Germinal center (tissue), 1 donor: ENCODE data around the gene RIN3.
A peak's percentile ranks its signal among the peaks of the same experiment; 100 is the strongest.

Source experiments
- DNase-seq: peaks from one replicate; pipeline ENCODE4 v3.0.0; 2012; ENCODE audit warnings: mixed read lengths, low spot score

Gene RIN3

DNA sequence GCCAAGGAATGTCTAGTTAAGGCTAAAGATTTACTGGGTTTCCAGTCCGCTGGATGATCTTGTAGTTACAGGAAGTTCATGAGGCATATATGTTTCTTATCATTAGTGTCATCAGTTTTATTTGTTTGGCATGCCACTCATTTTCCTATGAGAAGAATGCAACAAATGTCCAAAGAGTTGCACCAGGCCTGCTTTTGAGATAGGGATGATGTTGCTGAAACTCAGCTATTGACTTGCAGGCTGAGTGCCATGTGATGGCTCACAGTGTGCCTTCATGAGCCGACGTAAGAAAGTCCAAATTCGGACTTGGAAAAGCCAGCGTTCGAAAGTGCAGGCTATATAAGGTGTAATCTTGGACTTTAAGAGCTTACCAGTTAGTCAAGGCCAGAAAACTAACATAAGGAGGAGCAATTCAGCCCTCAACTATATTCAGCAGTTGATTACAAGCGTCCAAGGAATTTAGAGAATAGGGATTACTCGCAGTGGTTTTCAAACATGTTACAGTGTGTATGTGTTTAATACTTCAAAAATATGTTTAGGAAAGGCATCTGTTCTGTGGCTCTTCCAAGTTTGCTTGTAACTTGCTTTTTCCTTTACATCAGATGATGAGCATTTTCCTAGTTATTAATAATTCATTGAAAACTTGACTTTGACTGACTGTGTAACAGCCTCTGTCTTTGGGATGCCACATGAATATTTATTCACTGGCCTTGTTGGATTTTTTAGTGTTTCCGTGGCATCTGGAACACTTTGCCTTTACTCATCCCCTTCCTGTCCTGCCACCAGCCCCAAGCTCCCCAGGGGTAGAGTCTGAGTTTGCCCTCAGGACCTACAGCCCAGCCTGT, 133.6 kb downstream of the RIN3 start:
- DNase-seq: no peak

DNA sequence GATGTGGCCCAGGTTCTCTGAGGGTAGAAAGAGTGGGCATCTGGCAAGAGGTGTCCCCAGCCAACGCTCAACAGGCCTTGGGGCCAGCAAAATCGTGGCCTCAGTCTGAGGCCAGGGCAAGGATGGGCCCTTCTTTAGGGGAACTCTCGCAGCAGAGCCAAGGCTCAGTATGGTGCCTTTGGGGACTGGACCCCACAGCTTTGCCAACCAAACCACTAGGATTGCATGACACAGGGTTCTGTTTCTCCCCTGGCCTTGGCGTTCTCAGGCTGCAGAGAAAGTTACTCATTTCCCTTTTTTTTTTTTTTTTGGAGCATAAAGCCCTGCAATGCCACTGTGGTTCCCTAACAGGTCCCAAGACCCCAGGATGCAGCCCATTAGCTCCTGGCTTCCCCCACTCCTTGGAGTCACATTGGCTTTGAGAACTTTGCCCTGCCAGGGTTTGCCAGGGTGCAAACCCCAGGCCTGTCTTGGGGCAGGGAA, 134.3 kb downstream of the RIN3 start:
- no peak for DNase-seq

DNA sequence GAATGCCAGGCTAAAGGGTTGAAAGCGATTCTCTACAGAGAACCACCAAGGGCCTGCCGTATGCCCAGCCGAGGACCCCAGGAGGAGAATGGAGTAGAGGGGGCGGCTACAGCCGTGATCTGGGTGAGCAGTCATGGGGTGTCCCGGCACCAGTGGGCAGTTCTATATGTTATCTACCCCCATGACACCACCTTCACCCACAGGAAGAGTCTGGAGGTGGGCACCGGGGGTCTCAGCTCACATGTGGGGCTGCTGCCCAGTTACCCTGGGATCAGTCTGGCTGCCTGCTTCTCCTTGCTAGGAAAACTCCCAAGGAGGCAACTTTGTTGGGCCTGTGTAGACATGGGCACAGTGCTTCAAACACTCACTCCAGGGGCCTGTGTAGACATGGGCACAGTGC, 135.5 kb downstream of the RIN3 start:
- no peak for DNase-seq

DNA sequence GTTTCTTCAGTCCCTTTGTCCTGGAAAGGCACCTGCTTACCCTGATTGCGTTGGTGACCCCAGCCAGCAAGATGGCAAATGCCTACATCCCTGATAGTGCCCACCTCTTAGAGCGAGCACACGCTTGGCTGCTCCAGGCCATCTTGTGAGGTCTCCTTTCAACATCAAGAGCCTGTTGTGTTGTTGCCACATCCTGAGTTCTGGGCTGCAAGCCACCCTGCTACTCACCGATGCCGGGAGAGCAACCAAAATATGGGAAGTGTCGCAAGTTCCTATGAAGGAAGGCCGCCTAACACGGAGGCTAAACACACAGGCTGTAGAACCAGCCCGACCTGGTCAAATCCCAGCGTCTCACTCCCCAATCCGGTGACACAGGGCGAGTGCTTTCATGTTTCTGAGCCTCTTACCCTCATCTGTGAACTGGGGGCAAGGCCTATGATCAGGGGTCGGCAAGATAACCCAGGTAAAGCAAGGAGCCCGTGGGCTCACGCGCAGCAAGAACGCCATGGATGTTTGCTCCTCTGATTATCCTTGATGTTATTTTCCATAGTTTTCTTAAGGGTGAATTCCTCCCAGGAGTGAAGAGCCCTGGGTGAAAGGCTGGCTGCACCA, 136.5 kb downstream of the RIN3 start:
- no peak for DNase-seq

DNA sequence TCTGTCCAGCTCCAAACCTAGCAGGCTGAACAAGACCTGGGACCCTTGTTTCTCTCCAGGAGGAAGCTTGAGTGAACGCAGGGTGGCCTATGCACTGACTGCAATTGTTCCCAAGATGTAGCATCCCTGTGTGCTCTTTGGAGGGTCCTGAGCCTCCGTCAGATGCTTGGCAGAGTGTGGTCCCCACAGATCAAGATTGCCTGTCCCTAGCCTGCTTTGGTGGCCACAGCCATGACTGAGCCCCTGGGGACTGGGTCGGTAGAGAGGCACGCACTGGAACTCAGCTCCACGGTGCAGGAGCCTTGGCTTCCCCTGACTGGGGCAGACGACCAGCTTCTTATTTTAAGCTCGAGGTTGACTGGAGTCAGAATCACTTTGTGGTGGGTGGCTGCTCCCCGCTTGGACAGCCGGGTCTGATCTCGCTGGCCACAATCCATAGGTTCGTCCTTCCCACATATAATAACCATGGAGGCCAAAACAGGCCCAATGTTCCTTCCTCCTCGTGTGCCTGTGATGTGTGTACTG, 137.1 kb downstream of the RIN3 start:
- DNase-seq: no peak

DNA sequence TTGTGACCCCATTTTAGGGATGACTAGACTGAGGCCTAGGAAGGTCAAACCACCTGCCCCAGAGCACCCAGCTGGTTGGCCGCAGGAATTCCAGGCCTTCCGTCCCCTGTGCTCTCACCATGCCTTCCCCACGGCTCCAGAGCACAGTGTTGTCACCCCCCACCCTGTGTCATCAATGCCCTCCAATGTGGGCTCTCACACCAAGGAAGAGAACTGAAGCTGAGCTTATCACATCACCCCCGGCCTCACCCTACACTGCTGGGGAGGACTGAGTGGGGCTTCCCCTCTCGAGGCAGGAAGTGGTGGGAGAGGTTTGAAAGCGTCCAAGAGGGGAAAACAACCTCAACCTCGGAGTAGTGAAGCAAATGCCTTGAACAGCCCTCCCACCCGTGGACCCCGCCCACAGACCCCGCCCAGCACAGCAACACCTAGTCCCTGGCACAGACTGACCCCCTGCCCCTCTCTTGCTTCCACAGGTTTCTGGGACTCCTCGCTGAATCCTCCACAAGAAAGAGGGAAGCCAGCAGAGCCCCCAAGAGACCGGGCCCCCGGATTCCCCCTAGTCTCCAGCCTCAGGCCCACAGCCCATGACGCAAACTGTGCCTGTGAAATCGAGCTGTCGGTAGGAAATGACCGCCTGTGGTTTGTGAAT, 137.7 kb downstream of the RIN3 start:
- DNase-seq: peak; percentile 53

DNA sequence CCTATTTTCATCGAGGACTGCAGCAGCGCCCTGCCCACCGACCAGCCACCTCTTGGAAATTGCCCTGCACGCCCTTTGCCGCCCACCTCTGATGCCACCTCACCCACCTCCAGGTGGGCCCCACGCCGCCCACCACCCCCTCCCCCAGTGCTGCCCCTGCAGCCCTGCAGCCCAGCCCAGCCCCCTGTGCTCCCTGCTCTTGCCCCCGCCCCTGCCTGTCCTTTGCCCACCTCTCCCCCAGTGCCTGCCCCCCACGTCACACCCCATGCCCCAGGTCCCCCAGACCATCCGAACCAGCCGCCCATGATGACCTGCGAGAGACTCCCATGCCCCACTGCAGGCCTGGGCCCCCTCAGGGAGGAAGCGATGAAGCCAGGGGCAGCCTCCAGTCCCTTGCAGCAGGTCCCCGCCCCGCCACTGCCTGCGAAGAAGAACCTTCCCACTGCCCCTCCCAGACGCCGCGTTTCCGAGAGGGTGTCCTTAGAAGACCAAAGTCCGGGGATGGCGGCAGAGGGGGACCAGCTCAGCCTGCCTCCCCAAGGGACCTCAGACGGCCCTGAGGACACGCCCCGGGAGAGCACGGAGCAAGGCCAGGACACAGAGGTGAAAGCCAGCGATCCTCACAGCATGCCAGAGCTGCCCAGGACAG, 138.3 kb downstream of the RIN3 start:
- no peak for DNase-seq

DNA sequence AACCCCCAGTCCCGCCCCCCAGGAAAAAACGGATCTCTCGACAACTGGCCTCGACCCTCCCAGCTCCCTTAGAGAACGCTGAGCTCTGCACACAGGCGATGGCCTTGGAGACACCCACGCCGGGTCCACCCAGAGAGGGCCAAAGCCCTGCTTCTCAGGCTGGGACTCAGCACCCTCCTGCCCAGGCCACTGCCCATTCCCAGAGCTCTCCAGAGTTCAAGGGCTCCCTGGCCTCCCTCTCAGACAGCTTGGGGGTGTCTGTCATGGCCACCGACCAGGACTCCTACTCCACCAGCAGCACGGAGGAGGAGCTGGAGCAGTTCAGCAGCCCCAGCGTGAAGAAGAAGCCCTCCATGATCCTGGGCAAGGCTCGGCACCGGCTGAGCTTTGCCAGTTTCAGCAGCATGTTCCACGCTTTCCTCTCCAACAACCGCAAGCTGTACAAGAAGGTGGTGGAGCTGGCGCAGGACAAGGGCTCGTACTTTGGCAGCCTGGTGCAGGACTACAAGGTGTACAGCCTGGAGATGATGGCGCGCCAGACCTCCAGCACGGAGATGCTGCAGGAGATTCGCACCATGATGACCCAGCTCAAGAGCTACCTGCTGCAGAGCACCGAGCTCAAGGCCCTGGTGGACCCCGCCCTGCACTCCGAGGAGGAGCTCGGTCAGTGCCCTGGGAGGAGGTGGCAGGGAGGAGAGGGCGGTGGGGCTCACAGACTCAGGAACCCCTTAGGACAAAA, 139.0 kb downstream of the RIN3 start:
- DNase-seq: no peak

DNA sequence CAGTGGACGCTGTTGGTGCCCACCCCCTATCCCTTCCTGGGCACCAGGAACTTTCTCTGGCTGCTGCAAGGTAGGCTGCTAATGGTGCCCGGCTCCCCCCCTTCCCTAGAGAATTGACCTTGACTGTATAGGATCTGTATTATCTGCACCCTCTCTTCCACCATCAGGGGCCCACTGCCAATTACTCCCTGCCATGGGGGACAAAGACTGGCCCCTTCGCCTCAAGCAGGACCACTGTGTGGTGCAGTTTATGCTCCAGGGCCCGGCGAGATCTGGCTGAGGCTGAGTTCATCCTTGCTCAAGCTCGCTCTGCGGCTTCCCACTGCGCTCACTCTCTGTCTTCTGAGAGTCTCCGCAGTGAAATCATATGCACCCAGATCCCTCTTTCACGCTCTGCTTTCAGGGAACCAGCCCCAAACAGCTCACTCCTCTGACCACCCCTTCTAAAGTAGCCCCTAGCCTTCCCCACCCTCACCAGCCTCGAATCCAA, 139.6 kb downstream of the RIN3 start:
- DNase-seq: no peak

DNA sequence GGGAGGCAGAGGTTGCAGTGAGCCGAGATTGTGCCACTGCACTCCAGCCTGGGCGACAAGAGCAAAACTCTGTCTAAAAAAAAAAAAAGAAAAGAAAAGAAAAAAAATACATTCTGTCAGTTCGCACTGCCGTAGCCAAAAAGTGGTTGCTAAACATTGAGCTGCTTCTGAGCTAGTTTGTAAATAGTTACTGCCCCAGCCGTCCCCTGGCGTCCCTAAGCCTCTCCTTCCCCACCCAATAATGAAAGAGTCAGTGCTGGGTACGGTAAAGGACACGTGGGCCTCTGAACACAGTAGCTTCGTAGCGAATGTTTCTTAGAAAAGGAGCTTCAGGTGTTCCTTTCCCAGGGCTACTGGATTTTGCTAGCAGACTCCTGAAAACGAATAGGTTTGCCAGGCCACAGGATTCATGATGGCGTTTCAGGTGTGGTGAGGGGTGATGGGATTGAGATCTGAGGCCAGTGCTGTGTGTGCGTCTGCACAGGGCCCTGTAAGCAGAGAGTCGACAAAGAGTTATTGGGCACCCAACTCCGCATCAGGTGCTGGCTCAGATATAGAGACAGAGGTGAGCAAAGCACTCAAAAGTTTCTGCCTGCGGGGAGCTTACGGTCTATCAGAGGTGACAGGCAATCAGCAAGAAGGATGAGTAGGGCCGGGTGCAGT, 140.8 kb downstream of the RIN3 start:
- DNase-seq: no peak

DNA sequence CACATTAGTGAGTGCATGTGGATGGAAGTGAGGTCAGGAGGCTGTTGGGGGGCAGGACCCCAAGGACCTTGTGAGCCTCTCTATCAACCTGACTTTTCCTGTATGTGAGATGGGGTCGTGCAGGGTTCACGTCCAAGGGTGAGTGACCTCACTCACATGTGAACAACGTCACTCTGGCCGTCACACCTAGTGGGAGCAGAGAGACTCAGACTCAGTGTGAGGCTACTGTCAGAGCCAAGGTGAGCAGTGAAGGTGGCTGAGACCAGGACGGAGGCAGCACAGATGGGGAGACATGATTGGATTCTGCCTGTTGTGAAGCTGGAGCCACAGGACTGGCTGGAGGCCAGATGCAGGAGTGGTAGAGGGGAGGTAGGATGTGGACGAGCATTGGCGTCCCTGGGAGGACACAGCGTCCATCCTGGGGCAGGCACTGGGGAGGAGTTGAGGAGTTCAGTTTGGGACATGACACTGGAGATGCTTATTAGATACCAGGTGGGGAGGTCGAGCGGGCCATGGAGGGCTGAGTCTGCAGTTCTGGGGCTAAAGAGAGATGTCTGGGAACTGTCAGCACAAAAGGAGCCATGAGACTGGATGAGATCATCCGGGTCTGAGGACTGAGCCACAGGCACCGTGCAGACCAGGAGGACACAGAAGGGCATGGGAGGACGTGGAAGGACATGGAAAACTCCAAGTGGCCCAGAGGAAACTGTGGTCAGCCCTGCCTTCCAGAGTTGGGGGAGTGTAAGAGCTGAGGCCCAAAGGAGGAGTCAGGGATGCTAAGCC, 142.0 kb downstream of the RIN3 start:
- DNase-seq: no peak

DNA sequence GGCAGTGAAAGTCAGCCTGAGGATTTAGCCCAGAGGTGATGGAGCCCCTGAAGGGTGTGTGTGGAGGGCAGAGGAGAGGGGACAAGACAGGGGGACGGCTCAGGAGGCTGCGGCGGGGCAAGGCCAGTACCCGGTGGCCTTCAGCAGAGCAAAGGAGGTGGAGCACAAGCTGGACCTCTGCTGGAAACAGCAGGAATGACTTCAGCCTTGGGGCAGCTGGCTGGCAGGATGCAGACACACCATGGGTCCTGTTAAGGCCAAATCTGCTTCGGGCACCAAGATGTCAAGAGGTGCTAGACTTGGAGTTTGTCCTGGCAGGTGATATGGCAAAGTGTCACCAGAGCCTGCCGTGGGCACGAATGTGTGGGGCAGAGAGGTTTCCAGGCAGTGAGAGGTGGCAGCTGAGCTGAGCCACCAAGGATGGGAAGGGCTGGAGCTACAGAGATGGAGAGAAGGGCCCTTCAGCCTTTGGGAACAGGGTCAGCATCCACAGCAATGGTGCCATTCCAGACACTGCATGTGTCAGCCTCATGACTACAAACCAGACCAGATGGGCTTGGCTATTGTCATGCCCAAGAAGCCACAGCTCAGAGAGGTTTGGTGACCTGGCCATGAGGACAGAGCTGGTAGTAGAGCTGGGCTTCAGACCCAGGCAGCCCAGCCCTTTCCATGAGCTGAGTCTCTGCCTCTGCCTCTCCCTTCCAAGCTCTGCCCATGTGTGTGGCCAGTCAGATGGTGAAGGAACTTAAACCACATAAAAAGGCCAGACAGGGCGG, 142.9 kb downstream of the RIN3 start:
- DNase-seq: no peak

DNA sequence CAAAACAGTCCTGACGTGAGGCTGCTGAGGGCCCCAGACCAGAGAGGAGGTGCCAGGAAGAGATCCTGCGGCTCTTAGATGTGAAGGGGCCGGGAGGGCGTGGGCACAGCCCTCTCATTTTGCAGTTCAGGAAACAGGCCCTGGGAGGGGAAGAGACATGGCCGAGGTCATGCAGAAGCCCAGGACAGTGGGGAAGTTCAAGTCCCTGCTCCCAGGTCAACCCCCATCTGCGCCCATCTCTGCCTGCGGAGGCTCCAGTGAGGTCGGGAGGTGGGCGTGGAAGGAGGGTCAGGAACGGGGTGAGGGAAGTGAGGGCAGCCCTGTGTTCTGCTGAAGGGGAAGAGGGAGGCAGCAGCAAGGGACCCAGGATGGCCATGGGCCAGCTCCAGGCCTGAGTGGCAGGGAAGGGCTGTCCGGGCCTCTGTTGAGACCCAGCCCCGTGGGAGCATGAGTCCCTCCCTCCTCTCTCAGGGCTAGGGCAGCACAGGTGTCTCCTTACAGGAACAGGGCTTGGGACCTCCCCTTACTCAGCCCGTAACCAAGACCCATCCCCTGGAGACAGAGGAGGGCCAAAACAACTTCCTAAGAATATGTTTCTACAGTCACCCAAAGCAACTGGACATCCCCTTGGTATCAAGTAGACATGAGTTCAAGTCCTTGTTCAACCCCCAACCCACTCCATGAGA, 144.0 kb downstream of the RIN3 start:
- no peak for DNase-seq

DNA sequence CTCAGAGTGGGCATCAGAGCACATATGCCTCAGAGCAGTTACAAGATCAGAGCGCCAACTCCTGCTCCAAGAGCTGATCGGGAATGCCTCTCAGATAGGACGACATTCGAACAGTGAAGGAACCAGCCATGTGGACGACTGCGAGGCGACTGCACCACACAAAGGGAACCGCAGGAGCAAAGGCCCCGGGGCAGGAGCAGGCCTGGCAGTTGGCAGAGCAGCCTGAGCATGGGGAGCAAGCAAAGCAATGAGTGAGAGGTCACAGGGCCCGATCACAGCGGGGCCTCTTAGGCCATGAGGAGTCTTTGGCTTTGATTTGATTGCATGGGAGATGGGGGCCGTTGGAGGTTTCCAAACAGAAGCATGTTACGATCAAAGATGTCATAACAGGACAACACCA, 144.6 kb downstream of the RIN3 start:
- no peak for DNase-seq

DNA sequence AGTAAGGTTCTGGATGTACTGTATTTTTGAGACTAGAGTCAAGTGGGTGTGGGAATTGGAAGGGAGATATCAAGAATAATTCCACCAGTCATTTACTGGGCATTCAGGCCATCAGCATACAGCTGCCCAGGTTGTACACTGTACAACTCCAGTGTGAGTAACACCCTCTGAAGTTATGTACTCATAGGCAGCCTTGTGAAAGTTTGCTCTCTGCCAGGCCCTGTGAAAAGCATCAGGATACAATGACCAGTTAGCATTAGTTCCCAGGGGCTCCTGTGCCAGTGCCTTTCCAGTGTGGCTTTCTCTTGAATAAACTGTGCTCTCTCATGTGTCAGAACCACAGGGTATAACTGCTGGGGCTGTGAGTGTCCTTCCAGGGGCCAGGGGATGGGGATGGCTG, 145.1 kb downstream of the RIN3 start:
- no peak for DNase-seq

DNA sequence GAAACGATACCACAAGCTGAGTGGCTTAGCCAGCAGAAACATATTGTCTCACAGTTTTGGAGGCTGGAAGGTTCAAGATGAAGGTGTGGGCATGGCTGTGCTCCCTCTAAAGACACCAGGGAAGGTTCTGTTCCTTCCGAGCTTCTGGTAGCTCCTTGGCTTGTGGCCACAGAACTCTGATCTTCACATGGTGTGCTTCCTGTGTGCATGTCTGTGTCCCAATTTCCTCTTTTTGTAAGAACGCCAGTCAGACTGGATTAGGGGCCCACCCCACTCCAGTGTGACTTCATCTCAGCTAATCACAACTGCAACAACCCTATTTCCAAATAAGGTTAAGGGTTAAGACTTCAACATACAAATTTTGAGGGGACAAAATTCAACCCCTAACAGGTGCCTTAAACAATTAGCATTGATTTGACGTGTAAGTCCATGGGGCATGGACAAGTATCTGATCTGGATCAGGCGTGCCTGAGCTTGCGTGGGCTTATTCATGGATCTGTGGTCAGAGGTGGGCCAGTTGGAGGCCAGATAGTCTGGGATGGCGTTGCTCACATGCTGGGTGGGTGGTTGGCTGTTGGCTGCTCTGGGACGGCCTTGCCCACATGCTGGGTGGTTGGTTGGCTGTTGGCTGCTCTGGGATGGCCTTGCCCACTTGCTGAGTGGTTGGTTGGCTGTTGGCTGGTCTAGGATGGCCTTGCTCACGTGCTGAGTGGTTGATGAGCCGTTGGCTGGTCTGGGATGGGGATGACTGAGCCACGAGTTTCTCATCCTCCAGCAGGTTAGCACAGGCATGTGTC, 146.4 kb downstream of the RIN3 start:
- no peak for DNase-seq

DNA sequence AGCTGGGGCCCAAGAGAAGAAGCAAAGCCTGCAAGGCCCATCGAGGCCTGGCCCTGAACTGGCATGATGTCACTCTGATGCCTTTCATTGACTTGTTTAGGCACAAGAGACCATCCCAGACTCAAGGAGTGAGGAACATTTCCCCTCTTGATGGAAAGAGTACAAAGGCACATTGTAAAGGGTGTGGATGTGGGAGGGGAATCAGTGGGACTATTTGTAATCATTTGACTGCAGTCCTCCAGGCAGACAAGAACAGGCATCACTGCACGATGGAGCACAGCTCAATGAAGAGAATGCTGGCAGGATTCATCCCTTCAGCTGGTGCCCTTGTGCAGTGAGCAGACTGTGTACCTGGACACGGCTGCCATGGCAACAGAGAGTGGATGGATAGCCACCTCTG, 147.0 kb downstream of the RIN3 start:
- DNase-seq: no peak

DNA sequence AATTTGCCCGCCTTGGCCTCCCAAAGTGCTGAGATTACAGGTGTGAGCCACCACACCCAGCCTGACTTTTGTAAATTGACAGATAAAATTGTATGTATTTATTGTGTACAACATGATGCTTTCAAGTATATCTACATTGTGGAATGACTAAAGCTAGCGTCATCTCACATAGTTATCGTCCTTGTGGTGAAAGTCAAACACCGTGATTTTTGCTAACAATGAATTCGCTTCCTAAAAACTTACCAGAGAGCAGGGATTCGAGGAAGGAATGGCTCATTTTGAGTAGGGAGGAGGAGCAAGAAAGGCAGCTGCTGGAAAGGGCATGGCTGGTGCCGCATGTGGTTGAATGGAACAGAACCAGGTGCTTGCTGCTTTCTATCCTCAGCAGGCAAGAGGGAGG, 149.5 kb downstream of the RIN3 start:
- DNase-seq: no peak
